ENCODE results near the gene ZDHHC14. TPM values are rescaled to one million over a fixed set of nuclear protein-coding genes. Genes with fewer than 3 reads are reported as not detected.

The ZDHHC14 gene
- total RNA-seq, 1 experiment from 2014 or later: 4.9 TPM

DNA sequence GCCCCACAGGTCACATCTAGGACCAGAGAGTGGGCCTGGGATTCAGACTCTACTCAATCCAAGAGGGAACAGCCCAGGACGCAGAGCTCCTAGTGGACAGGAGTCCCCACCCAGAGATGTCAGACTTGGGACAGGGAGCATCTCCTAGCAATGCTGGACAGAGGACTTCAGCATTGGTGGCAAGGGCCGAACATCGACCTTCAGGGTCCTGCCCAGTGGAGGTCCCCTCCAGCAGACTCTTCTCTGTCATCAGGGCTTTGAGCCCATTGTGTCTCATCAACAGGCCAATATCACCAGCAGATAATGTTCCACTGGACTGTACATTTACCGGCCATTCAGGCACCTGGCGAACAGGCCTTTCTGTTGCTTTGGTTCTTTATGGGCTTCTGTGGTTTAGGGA is 282.3 kb downstream of the ZDHHC14 start:
- Histone ChIP-seq H2AFZ (ENCODE audit: low read length) (no peak overlapping the region), H3K4me2 (ENCODE audit: low read length) (no peak overlapping the region), H3K27ac (ENCODE audit: low read length) (no peak overlapping the region), H3K27me3 (ENCODE audit: low read length) (no peaks in the 10 kb centered on the region), H3K4me3 (ENCODE audit: low read length) (no peak overlapping the region), H3K9me2 (replicated peaks; ENCODE audit: low read length) (no peaks in the 10 kb centered on the region), H3K36me3 (ENCODE audit: low read depth, low read length) (no peaks in the 10 kb centered on the region), H3K79me2 (ENCODE audit: low read length) (no peaks in the 10 kb centered on the region), H3K9me3 (ENCODE audit: low read length) (no peaks in the 10 kb centered on the region), H3K9ac (ENCODE audit: low read length) (no peak overlapping the region), H3K4me1 (ENCODE audit: insufficient read depth, low read length) (peaks cover 9% of the 10 kb centered on the region; the same call in 1 of the 2 replicates), H3F3A (ENCODE audit: low read length, unreplicated experiment) (no peaks in the 10 kb centered on the region), H4K20me1 (ENCODE audit: low read length) (no peaks in the 10 kb centered on the region)
- no peak for TF ChIP-seq EZH2phosphoT487 (IDR thresholded peaks at IDR 0.05; ENCODE audit: borderline replicate concordance, low read length)
- TF ChIP-seq, protein P1, sequence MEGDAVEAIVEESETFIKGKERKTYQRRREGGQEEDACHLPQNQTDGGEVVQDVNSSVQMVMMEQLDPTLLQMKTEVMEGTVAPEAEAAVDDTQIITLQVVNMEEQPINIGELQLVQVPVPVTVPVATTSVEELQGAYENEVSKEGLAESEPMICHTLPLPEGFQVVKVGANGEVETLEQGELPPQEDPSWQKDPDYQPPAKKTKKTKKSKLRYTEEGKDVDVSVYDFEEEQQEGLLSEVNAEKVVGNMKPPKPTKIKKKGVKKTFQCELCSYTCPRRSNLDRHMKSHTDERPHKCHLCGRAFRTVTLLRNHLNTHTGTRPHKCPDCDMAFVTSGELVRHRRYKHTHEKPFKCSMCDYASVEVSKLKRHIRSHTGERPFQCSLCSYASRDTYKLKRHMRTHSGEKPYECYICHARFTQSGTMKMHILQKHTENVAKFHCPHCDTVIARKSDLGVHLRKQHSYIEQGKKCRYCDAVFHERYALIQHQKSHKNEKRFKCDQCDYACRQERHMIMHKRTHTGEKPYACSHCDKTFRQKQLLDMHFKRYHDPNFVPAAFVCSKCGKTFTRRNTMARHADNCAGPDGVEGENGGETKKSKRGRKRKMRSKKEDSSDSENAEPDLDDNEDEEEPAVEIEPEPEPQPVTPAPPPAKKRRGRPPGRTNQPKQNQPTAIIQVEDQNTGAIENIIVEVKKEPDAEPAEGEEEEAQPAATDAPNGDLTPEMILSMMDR (conservative IDR thresholded peaks at IDR 0.05; ENCODE audit: low read depth, low read length): no peak
- TF ChIP-seq EZH2 (IDR thresholded peaks at IDR 0.05; ENCODE audit: low read length, unreplicated experiment): no peak
- POLR2A ChIA-PET (ENCODE audit: unreplicated experiment): no interaction called here
- CTCF ChIA-PET: no interaction called here
- no peak for ATAC-seq
- BruUV-seq (replicated peaks): no TSS peak
- no peak for DNase-seq
- intact Hi-C loops (cut with micrococcal nuclease): loop anchor here (10.0 kb wide), 1 partner anchor 102 kb away; no protein-coding TSS in a partner anchor

DNA sequence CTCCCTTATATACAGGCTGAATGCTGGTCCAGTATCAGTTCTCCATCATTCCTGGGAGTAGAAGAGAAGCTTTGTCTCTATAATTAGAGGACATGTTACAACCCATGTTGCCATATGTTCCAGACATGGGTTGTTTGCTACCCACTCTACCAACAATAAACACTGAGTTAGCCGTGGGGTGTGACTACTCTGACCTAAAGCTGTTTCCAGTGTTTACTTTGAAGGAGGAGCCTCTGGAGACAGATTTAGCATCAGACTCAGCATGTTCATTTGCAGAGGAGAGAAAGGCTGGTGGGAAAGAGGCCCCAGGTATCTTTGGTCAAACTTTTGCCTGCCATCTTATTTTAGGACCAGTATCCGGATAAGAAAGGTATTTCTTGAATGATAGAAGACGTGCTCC is 284.2 kb downstream of the ZDHHC14 start:
- H3K9me3 ChIP-seq (ENCODE audit: low read length): no peaks in the 10 kb centered on the region
- no peak overlapping the region for H3K27ac ChIP-seq (ENCODE audit: low read length)
- no peak overlapping the region for H3K9ac ChIP-seq (ENCODE audit: low read length)
- no peak overlapping the region for H2AFZ ChIP-seq (ENCODE audit: low read length)
- ChIA-PET POLR2A (ENCODE audit: unreplicated experiment) (no interaction called here), CTCF (no interaction called here)
- no peaks in the 10 kb centered on the region for H3K79me2 ChIP-seq (ENCODE audit: low read length)
- H4K20me1 ChIP-seq (ENCODE audit: low read length): no peaks in the 10 kb centered on the region
- TF ChIP-seq, protein P1 (conservative IDR thresholded peaks at IDR 0.05; ENCODE audit: low read depth, low read length): no peak
- no peaks in the 10 kb centered on the region for H3K36me3 ChIP-seq (ENCODE audit: low read depth, low read length)
- ATAC-seq: no peak
- no TSS peak for BruUV-seq (replicated peaks)
- intact Hi-C loops (cut with micrococcal nuclease): loop anchor here (10.0 kb wide), 1 partner anchor 100 kb away; no protein-coding TSS in a partner anchor
- H3K4me3 ChIP-seq (ENCODE audit: low read length): no peak overlapping the region
- H3F3A ChIP-seq (ENCODE audit: low read length, unreplicated experiment): no peaks in the 10 kb centered on the region
- no peak for DNase-seq
- H3K9me2 ChIP-seq (replicated peaks; ENCODE audit: low read length): no peaks in the 10 kb centered on the region
- H3K4me2 ChIP-seq (ENCODE audit: low read length): no peak overlapping the region
- H3K27me3 ChIP-seq (ENCODE audit: low read length): no peaks in the 10 kb centered on the region
- H3K4me1 ChIP-seq (ENCODE audit: insufficient read depth, low read length): peaks cover 17% of the 10 kb centered on the region

DNA sequence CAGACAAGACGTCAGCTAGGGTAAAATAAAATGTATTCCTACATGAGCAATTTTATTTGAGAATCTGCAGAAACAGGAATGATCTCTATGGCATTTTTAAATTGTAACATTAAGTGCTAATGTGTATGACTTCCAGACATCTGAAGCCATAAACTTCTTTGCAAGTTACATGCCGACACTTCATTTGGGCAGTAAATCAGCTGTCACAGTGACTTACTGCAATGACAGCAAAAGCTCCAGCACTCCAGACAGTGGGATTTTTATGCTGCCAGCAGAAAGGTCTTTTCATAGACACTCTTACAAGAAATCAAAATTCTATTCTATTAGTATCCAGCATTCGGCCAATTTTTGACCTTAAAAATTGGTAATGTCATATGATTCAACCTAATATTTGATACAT is 285.7 kb downstream of the ZDHHC14 start:
- ChIA-PET CTCF (no interaction called here), POLR2A (ENCODE audit: unreplicated experiment) (no interaction called here)

More for the DNA sequence above, 285.7 kb downstream of the ZDHHC14 start:
- Histone ChIP-seq H3F3A (ENCODE audit: low read length, unreplicated experiment) (no peaks in the 10 kb centered on the region), H3K36me3 (ENCODE audit: low read depth, low read length) (no peaks in the 10 kb centered on the region), H3K9ac (ENCODE audit: low read length) (no peak overlapping the region), H3K4me3 (ENCODE audit: low read length) (no peak overlapping the region), H4K20me1 (ENCODE audit: low read length) (no peaks in the 10 kb centered on the region), H3K9me2 (replicated peaks; ENCODE audit: low read length) (no peaks in the 10 kb centered on the region), H3K4me2 (ENCODE audit: low read length) (no peak overlapping the region), H3K27me3 (ENCODE audit: low read length) (no peaks in the 10 kb centered on the region), H3K79me2 (ENCODE audit: low read length) (no peaks in the 10 kb centered on the region), H3K27ac (ENCODE audit: low read length) (no peak overlapping the region), H3K4me1 (ENCODE audit: insufficient read depth, low read length) (peaks cover 17% of the 10 kb centered on the region), H3K9me3 (ENCODE audit: low read length) (no peaks in the 10 kb centered on the region), H2AFZ (ENCODE audit: low read length) (no peak overlapping the region)
- TF ChIP-seq, protein P1 (conservative IDR thresholded peaks at IDR 0.05; ENCODE audit: low read depth, low read length): no peak
- TF ChIP-seq EZH2phosphoT487 (IDR thresholded peaks at IDR 0.05; ENCODE audit: borderline replicate concordance, low read length): no peak
- TF ChIP-seq EZH2 (IDR thresholded peaks at IDR 0.05; ENCODE audit: low read length, unreplicated experiment): no peak
- BruUV-seq (replicated peaks): no TSS peak
- intact Hi-C loops (cut with micrococcal nuclease): loop anchor here (1.0 to 10.0 kb wide), 5 partner anchors 22 to 352 kb away; no protein-coding TSS in a partner anchor
- ATAC-seq: no peak
- no peak for DNase-seq

All from PC-3 (cell line).